Measurements from ENCODE around the gene CHMP4A.

Gene CHMP4A

DNA sequence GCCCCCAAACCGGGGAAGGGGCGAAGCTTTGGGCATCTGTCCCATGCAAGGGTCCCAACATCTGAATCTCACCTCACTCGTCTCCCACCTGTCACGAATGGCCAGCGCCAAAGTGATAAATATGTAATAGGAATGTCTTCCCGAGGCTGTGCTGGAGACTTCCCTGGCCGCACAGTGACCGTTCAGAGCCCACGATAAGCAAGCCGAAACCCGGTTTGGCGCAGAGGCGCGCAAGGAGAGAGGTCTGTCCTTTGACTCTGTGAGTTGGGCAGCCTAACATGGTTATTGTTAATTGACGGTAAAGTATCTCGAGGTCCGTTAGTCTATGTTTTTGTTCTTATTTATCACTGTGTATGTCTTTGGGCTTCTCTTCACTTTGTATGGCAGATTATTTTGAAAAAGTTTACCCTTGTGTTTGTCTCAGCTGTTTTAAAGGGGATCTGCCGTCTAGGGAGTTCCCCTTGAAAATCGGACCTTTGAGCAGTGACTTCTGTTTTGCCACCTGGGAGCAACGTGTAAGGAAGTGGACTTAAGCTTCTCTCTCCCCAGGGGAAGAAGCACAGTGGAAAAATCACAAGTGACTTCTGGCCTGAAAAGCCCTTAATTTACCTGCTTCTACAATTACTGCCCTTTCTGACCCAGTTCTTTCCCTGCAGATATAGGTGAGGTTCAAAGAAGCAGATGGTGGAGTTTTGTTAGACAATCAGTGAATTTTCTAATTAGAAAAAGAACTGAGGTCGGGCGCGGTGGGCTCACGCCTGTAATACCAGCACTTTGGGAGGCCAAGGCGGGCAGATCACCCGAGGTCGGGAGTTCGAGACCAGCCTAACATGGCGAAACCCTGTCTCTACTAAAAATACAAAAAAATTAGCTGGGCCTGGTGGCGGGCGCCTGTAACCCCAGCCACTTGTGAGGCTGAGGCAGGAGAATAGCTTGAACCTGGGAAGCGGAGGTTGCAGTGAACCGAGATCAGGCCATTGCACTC, 16.9 kb downstream of the CHMP4A start:
- TF ChIP-seq, protein P1, sequence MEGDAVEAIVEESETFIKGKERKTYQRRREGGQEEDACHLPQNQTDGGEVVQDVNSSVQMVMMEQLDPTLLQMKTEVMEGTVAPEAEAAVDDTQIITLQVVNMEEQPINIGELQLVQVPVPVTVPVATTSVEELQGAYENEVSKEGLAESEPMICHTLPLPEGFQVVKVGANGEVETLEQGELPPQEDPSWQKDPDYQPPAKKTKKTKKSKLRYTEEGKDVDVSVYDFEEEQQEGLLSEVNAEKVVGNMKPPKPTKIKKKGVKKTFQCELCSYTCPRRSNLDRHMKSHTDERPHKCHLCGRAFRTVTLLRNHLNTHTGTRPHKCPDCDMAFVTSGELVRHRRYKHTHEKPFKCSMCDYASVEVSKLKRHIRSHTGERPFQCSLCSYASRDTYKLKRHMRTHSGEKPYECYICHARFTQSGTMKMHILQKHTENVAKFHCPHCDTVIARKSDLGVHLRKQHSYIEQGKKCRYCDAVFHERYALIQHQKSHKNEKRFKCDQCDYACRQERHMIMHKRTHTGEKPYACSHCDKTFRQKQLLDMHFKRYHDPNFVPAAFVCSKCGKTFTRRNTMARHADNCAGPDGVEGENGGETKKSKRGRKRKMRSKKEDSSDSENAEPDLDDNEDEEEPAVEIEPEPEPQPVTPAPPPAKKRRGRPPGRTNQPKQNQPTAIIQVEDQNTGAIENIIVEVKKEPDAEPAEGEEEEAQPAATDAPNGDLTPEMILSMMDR (IDR thresholded peaks at IDR 0.05; ENCODE audit: borderline replicate concordance, insufficient read depth, low read depth, low read length) = no peak
- H3K4me3 ChIP-seq (ENCODE audit: low read depth, low read length) = peak overlapping the region; percentile 70

DNA sequence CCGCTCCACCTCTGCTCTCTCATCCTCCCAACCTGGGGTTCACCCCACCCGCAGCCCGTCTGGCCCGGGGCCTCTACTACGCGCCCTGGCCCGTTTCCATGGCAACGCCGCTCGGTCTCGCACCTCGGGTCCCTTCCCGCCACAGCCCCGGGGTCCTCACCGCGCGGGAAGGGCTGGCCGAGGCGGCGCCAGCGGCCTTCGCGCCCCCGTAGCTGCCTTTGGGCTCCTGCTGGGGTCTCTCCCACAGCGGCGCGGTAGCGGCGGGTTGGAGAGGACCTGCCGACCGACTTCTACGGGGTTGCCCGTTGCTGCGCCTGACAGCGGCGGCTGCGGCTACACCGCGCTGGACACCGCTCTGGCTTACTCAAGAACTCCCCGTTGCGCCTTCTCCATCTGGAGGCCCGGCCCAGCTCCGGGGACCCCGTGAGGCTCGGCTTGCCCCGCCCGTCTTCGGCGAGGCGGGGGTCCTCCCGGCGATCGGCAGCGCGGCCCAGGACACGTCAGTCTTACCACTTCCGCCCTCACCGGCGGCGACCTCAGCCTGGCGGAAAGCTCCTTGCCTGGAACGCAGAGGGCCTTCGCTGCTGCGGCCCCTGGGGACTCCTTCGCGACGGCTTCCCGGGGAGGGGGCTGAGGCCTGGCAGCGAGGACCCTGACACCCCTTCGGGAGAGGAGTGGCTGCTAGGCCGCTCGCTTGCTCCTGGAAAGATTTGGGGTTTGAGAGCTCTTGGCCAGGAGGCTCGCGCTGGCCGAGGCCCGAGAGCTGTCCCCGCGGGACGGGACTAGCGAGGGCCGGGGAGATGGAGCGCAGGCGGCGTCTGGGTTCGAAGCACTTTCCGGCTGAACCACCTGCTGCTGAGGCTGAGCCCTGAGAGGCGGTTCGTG, 17.9 kb downstream of the CHMP4A start, which contains the start of gene TM9SF1:
TSS of gene TM9SF1 (minus strand) at position 256 of the 885 bp plus-strand sequence. CDS start 422 bp downstream, outside the sequence.
- TF ChIP-seq, protein P1 (IDR thresholded peaks at IDR 0.05; ENCODE audit: borderline replicate concordance, insufficient read depth, low read depth, low read length) = no peak

DNA sequence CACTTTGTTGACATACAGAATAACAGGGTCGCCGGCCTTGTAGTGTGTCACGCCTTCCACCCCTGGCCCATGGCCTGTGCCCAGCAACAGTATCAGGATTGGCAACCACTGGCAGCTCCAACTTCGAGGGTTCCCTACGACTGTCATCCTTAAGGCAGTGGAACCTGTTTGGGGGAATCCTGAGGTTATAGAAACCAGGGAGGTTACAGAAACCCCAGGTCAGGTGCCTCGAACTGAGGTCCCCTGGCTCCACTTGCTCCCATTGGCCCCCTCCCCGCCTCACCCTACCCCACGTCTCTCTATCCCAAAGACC, 18.5 kb downstream of the CHMP4A start:
- TF ChIP-seq, protein P1 (IDR thresholded peaks at IDR 0.05; ENCODE audit: borderline replicate concordance, insufficient read depth, low read depth, low read length) = no peak
- peak overlapping the region; percentile 70 for H3K4me3 ChIP-seq (ENCODE audit: low read depth, low read length)

More for the DNA sequence above, 17.9 kb downstream of the CHMP4A start, which contains the start of gene TM9SF1:
- H3K4me3 ChIP-seq (ENCODE audit: low read depth, low read length) = peak within 1 kb of the TSS; percentile 70

DNA sequence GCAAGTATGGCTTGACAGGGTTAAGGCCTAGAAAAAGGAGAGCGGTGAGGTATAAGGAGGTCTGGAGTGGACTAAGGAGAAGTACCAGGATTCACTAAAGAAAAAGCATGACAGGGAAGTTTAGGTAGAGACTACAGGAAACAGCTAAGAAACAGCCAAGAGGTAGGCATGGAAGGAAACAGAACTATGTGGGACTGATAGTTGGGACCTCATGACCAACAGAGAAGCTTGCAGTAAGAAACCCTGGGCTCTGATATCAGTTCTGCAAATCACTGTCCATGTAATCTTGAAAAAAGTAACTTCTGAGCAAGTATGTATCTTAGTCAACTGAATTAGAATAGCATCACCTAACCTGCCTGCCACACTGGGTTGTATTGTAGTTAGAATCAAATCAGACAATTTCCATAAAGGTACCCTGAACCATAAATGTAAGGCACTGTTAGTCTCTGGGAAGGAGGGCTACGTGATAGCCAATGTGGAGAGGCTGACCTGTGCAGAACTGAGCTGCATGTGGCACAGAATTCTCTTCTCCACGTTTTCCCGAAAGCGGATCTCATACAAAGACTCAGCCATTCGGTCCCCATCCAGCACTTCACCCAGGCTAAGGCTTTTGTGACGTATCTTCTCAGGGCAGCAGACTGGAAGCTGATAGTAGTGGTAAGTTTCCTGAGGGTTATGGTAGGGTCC, 19.0 kb downstream of the CHMP4A start:
- H3K4me3 ChIP-seq (ENCODE audit: low read depth, low read length) = peak overlapping the region; percentile 70
- TF ChIP-seq, protein P1 (IDR thresholded peaks at IDR 0.05; ENCODE audit: borderline replicate concordance, insufficient read depth, low read depth, low read length) = no peak

DNA sequence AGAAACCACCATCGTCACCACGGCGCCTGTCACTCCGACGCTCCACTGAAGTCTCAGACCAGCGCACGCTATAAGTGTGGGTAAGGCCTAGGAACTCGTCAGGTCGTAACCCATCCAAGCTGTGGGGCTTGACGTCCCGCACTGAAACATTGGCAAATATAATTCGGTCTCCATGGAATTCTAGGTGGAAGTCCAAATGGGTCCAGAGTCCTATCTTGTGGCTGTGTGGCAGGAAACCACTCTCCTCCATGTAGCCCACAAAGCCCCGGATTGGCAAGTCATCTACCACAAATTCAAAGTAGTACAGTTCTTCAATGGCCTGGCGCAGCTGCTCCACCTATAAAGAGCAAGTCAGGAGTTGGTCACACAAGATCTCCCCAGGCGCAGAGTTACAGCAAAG, 20.4 kb downstream of the CHMP4A start:
- TF ChIP-seq, protein P1 (IDR thresholded peaks at IDR 0.05; ENCODE audit: borderline replicate concordance, insufficient read depth, low read depth, low read length) = no peak
- no peak overlapping the region for H3K4me3 ChIP-seq (ENCODE audit: low read depth, low read length)

DNA sequence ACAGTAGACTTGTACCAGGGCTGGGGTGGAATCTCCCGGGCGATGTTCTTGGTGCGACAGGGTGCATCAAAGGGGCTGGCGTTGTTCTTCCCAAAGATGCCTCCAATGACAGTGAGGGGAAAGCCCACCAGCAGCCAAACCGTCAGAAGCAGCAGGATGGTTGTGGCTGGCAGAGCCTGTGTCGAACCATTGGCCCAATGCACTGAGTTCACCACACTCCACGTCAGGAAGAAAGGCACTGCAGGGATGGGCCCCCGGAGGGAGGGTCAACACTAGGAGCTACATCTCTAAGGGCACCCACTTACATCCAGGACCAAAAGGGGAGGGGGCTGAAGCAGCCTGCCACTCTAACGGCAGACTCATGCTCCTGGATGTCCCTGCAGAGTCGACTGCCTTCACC, 22.9 kb downstream of the CHMP4A start:
- TF ChIP-seq, protein P1 (IDR thresholded peaks at IDR 0.05; ENCODE audit: borderline replicate concordance, insufficient read depth, low read depth, low read length) = no peak
- no peak overlapping the region for H3K4me3 ChIP-seq (ENCODE audit: low read depth, low read length)

All from GM12875 (cell line).